Omental fat pad (tissue), 4 donors: Measurements from ENCODE around the gene DDX41. TPM values are rescaled to one million over a fixed set of nuclear protein-coding genes. Genes with fewer than 3 reads are reported as not detected.
A peak's percentile ranks its signal among the peaks of the same experiment; 100 is the strongest.

Source experiments
- ATAC-seq: fragments of 150-250 bp; one replicate; pipeline ENCODE4 v1.9.1; 2016; ENCODE audit warnings: mild to moderate bottlenecking, moderate library complexity; ENCODE audit not compliant: low FRiP score
- DNase-seq: peaks from one replicate; pipeline ENCODE4 v3.0.0-alpha.2; 2019; ENCODE audit warnings: low spot score
- CTCF ChIP-seq, 3 donors: fragments of 450-650 bp; IDR thresholded peaks; one replicate each; pipeline ENCODE4 v1.5.1; 2016 to 2017; ENCODE audit warnings: antibody characterized with exemption in 3 of 3, mild to moderate bottlenecking in 3 of 3, moderate library complexity in 2 of 3
- total RNA-seq, 4 donors: library from RNA; depleted of rRNA; stranded (reverse); fragments of >200 nt; gene quantifications; one replicate each; pipeline ENCODE4 v1.1.0, GENCODE V29; 2016

DDX41 gene
- total RNA-seq, 4 donors from 2014 or later: 66.2 to 93.7 (median 73.6) TPM

- TF ChIP-seq CTCF (IDR thresholded peaks at IDR 0.05): no peak
- DNase-seq (no peak), ATAC-seq (no peak)
Measured at GRCh38 chr5:177504086-177505056, 12.4 kb downstream of the DDX41 start.

GRCh38 chr5:177503351-177504085 is 13.2 kb downstream of the DDX41 start:
- ATAC-seq (no peak), DNase-seq (no peak)
- no peak for TF ChIP-seq CTCF (IDR thresholded peaks at IDR 0.05)

- no peak for ATAC-seq
- no peak for DNase-seq
- TF ChIP-seq CTCF (IDR thresholded peaks at IDR 0.05): no peak
Measured at GRCh38 chr5:177502886-177503285, 13.9 kb downstream of the DDX41 start.

GRCh38 chr5:177501874-177502678 is 14.7 kb downstream of the DDX41 start:
- DNase-seq: no peak
- no peak for ATAC-seq
- TF ChIP-seq CTCF (IDR thresholded peaks at IDR 0.05): no peak

GRCh38 chr5:177500685-177501522 is 15.9 kb downstream of the DDX41 start:
- DNase-seq (peak; percentile 98), ATAC-seq (peak; percentile 52)
- peak in 1 of 3 donors; percentile 67 for TF ChIP-seq CTCF (IDR thresholded peaks at IDR 0.05)

- ATAC-seq (no peak), DNase-seq (no peak)
- TF ChIP-seq CTCF (IDR thresholded peaks at IDR 0.05): no peak
Measured at GRCh38 chr5:177499842-177500241, 16.9 kb downstream of the DDX41 start.
